WTC11 (cell line): ENCODE data around the gene CLIP2. TPM values are rescaled to one million over a fixed set of nuclear protein-coding genes. Genes with fewer than 3 reads are reported as not detected.
A peak's percentile ranks its signal among the peaks of the same experiment; 100 is the strongest.

Experiments used
- ATAC-seq: fragments of 200-7000 bp; cut with Tn5 transposase; 2 replicates; pipeline ENCODE4 v1.10.0; 2021; ENCODE audit warnings: mild to moderate bottlenecking, moderate library complexity
- CTCF ChIA-PET: fragments of 300-600 bp; sonication (Branson Sonifier 250); formaldehyde crosslinking; loops from one replicate; lab custom pipeline; 2021; ENCODE audit warnings: antibody characterized with exemption; lab: Charles Lee
- POLR2A ChIA-PET: fragments of 350-600 bp; sonication (Branson Sonifier 250); formaldehyde crosslinking; loops from one replicate; lab custom pipeline; 2021; ENCODE audit warnings: antibody characterized with exemption; lab: Charles Lee
- DNase-seq: peaks from one replicate; pipeline ENCODE4 v3.0.0; 2021; ENCODE audit warnings: low spot score
- H3K27ac Mint-ChIP-seq: 2 replicates; pipeline ENCODE4 v1.8.0; 2021; ENCODE audit warnings: mixed read lengths
- H3K27me3 Mint-ChIP-seq: 2 replicates; pipeline ENCODE4 v1.8.0; 2021; ENCODE audit warnings: low read depth, mild to moderate bottlenecking, moderate library complexity, mixed read lengths
- H3K36me3 Mint-ChIP-seq: 2 replicates; pipeline ENCODE4 v1.8.0; 2021; ENCODE audit warnings: mixed read lengths
- H3K4me1 Mint-ChIP-seq: 2 replicates; pipeline ENCODE4 v1.8.0; 2022; ENCODE audit warnings: mixed read lengths
- H3K4me3 Mint-ChIP-seq: 2 replicates; pipeline ENCODE4 v1.8.0; 2021; ENCODE audit warnings: mild to moderate bottlenecking, moderate library complexity, mixed read lengths
- H3K9me3 Mint-ChIP-seq: 2 replicates; pipeline ENCODE4 v1.8.0; 2021; ENCODE audit warnings: mixed read lengths
- ARID4B ChIP-seq: sonication (generic); formaldehyde crosslinking; IDR thresholded peaks from 2 replicates; pipeline ENCODE4 v1.8.0; 2023; ENCODE audit warnings: missing genetic modification reagents, mild to moderate bottlenecking, borderline replicate concordance
- CDX4 ChIP-seq: fragments of 250-450 bp; sonication (Bioruptor Pico); IDR thresholded peaks from 2 replicates; pipeline ENCODE4 v1.9.0; 2021; ENCODE audit warnings: moderate library complexity, mild to moderate bottlenecking, inconsistent platforms, borderline replicate concordance
- ERG ChIP-seq: fragments of 250-450 bp; sonication (Bioruptor Pico); IDR thresholded peaks from 2 replicates; pipeline ENCODE4 v1.8.0; 2021; ENCODE audit warnings: mild to moderate bottlenecking
- FOXJ3 ChIP-seq: sonication (generic); formaldehyde crosslinking; IDR thresholded peaks from 2 replicates; pipeline ENCODE4 v1.9.0; 2021; ENCODE audit warnings: missing genetic modification reagents, mild to moderate bottlenecking, borderline replicate concordance
- FOXK1 ChIP-seq: sonication (generic); formaldehyde crosslinking; IDR thresholded peaks from 2 replicates; pipeline ENCODE4 v1.8.0; 2022; ENCODE audit warnings: mild to moderate bottlenecking, moderate library complexity, missing genetic modification reagents
- FOXP1 ChIP-seq: sonication (generic); formaldehyde crosslinking; IDR thresholded peaks from 2 replicates; pipeline ENCODE4 v1.8.0; 2022; ENCODE audit warnings: missing genetic modification reagents, mild to moderate bottlenecking, moderate library complexity, borderline replicate concordance
- FOXP4 ChIP-seq: sonication (generic); formaldehyde crosslinking; IDR thresholded peaks from 2 replicates; pipeline ENCODE4 v1.8.0; 2022; ENCODE audit warnings: mild to moderate bottlenecking, missing genetic modification reagents
- GABPB1 ChIP-seq: sonication (generic); formaldehyde crosslinking; IDR thresholded peaks from 2 replicates; pipeline ENCODE4 v1.8.1; 2023; ENCODE audit warnings: mild to moderate bottlenecking, missing genetic modification reagents
- KAT7 ChIP-seq: sonication (generic); formaldehyde crosslinking; IDR thresholded peaks from 2 replicates; pipeline ENCODE4 v1.8.1; 2023; ENCODE audit warnings: missing genetic modification reagents, mild to moderate bottlenecking, borderline replicate concordance
- RELA ChIP-seq: sonication (generic); formaldehyde crosslinking; IDR thresholded peaks from 2 replicates; pipeline ENCODE4 v1.8.1; 2022; ENCODE audit warnings: missing genetic modification reagents, mild to moderate bottlenecking, borderline replicate concordance
- SMAD3 ChIP-seq: sonication (generic); formaldehyde crosslinking; IDR thresholded peaks from 2 replicates; pipeline ENCODE4 v1.8.0; 2022; ENCODE audit warnings: missing genetic modification reagents, mild to moderate bottlenecking, borderline replicate concordance
- SOX15 ChIP-seq: fragments of 250-450 bp; sonication (Bioruptor Pico); IDR thresholded peaks from 2 replicates; pipeline ENCODE4 v1.9.0; 2021; ENCODE audit warnings: mild to moderate bottlenecking
- USF2 ChIP-seq: sonication (generic); formaldehyde crosslinking; IDR thresholded peaks from 2 replicates; pipeline ENCODE4 v1.8.1; 2023; ENCODE audit warnings: mild to moderate bottlenecking, missing genetic modification reagents, moderate library complexity
- ZNF263 ChIP-seq: sonication (generic); formaldehyde crosslinking; IDR thresholded peaks from 2 replicates; pipeline ENCODE4 v1.8.1; 2022; ENCODE audit warnings: low read depth, mild to moderate bottlenecking, moderate library complexity, missing genetic modification reagents
- ZNF396 ChIP-seq: fragments of 250-450 bp; sonication (Bioruptor Pico); IDR thresholded peaks from 2 replicates; pipeline ENCODE4 v1.8.0; 2021; ENCODE audit warnings: mild to moderate bottlenecking, moderate library complexity, borderline replicate concordance
- ZNF512 ChIP-seq: sonication (generic); formaldehyde crosslinking; IDR thresholded peaks from 2 replicates; pipeline ENCODE4 v1.8.1; 2022; ENCODE audit warnings: missing genetic modification reagents, borderline replicate concordance
- total RNA-seq: library from RNA; stranded (reverse); gene quantifications from 3 replicates; pipeline ENCODE4 v1.2.3, GENCODE V29; 2021

Gene CLIP2
- total RNA-seq, 1 experiment from 2014 or later, result 48.1 TPM

- Mint-ChIP-seq H3K36me3 (peaks cover 36% of the 10 kb centered on the region), H3K9me3 (no peaks in the 10 kb centered on the region)
These were observed 36.3 kb upstream of the CLIP2 start for GRCh38 chr7:74252893-74253292.

More at GRCh38 chr7:74252893-74253292, 36.3 kb upstream of the CLIP2 start:
- ChIA-PET POLR2A (no interaction called here), CTCF (interaction anchor here (0.7 to 2.3 kb wide), 4 partner anchors 36 to 153 kb away, joined by 3 to 9 read pairs (median 6); partner anchors contain the start of gene CLIP2)
- H3K27me3 Mint-ChIP-seq, result no peaks in the 10 kb centered on the region
- peaks cover 3% of the 10 kb centered on the region; the same call in 1 of the 2 replicates for H3K4me1 Mint-ChIP-seq
- no peak for ATAC-seq
- no peak for DNase-seq
- peak overlapping the region; percentile 79 for H3K27ac Mint-ChIP-seq
- H3K4me3 Mint-ChIP-seq, result peak overlapping the region; percentile 94
- TF ChIP-seq FOXP1 (CRISPR knock-in tag), result no peak
- no peak for TF ChIP-seq FOXP4 (CRISPR knock-in tag)
- no peak for TF ChIP-seq FOXJ3 (CRISPR knock-in tag)
- no peak for TF ChIP-seq ZNF396 (CRISPR knock-in tag)
- TF ChIP-seq CDX4 (CRISPR knock-in tag), result no peak
- no peak for TF ChIP-seq FOXK1 (CRISPR knock-in tag)
- no peak for TF ChIP-seq USF2 (CRISPR knock-in tag)
- no peak for TF ChIP-seq RELA (CRISPR knock-in tag)
- no peak for TF ChIP-seq ERG
- TF ChIP-seq SMAD3 (CRISPR knock-in tag), result no peak
- TF ChIP-seq GABPB1 (CRISPR knock-in tag), result no peak
- TF ChIP-seq SOX15 (CRISPR knock-in tag), result no peak
- TF ChIP-seq ZNF263 (CRISPR knock-in tag), result no peak
- TF ChIP-seq KAT7 (CRISPR knock-in tag), result no peak
- no peak for TF ChIP-seq ARID4B (CRISPR knock-in tag)
- no peak for TF ChIP-seq ZNF512 (CRISPR knock-in tag)
